PFSK-1 (cell line): ENCODE results near the gene CA9. TPM values are rescaled to one million over a fixed set of nuclear protein-coding genes. Genes with fewer than 3 reads are reported as not detected.

Experiments
- FOXP2 ChIP-seq: optimal IDR thresholded peaks from 2 replicates; pipeline ENCODE3; 2011; ENCODE audit warnings: borderline replicate concordance, control low read depth, inconsistent platforms; ENCODE audit not compliant: insufficient read depth; ENCODE audit errors: extremely low read length, extremely low read depth
- POLR2AphosphoS5 ChIP-seq: IDR thresholded peaks from 2 replicates; pipeline ENCODE4 v1.6.1; 2012; ENCODE audit warnings: low read depth, mild to moderate bottlenecking, control low read depth, low read length, moderate library complexity
- SIN3A ChIP-seq: IDR thresholded peaks from 2 replicates; pipeline ENCODE4 v1.6.1; 2012; ENCODE audit warnings: mild to moderate bottlenecking, low read length, moderate library complexity, borderline replicate concordance; ENCODE audit not compliant: insufficient read depth
- TAF1 ChIP-seq: IDR thresholded peaks from 2 replicates; pipeline ENCODE4 v1.6.1; 2012; ENCODE audit warnings: low read length, control low read depth, borderline replicate concordance; ENCODE audit not compliant: insufficient read depth
- polyA plus RNA-seq: library from polyadenylated mRNA; unstranded; fragments of >200 nt; gene quantifications from one replicate; pipeline ENCODE4 v1.2.1, GENCODE V29; 2012; ENCODE audit warnings: low read depth, missing spikeins; ENCODE audit not compliant: insufficient read length
- TF ChIP-seq, protein P1 (sequence below), 2 experiments: IDR thresholded peaks; 2 replicates each; pipeline versions ENCODE4 v1.6.1 to v1.8.0; 2011 to 2012; ENCODE audit warnings: low read depth in 2 of 2, low read length in 2 of 2, control low read depth in 1 of 2, inconsistent platforms in 1 of 2, mild to moderate bottlenecking in 1 of 2, moderate library complexity in 1 of 2; ENCODE audit not compliant: insufficient read depth in 1 of 2

CA9 gene
- not detected for polyA plus RNA-seq

DNA sequence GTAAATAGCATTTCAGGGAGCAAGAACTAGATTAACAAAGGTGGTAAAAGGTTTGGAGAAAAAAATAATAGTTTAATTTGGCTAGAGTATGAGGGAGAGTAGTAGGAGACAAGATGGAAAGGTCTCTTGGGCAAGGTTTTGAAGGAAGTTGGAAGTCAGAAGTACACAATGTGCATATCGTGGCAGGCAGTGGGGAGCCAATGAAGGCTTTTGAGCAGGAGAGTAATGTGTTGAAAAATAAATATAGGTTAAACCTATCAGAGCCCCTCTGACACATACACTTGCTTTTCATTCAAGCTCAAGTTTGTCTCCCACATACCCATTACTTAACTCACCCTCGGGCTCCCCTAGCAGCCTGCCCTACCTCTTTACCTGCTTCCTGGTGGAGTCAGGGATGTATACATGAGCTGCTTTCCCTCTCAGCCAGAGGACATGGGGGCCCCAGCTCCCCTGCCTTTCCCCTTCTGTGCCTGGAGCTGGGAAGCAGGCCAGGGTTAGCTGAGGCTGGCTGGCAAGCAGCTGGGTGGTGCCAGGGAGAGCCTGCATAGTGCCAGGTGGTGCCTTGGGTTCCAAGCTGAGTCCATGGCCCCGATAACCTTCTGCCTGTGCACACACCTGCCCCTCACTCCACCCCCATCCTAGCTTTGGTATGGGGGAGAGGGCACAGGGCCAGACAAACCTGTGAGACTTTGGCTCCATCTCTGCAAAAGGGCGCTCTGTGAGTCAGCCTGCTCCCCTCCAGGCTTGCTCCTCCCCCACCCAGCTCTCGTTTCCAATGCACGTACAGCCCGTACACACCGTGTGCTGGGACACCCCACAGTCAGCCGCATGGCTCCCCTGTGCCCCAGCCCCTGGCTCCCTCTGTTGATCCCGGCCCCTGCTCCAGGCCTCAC is at the start of gene CA9:
Gene CA9, plus strand, starts transcription at position 797 of the 893 bp plus-strand sequence. Its CDS starts 32 bp downstream, at position 829.
- no peak for TF ChIP-seq TAF1
- TF ChIP-seq, protein P1, sequence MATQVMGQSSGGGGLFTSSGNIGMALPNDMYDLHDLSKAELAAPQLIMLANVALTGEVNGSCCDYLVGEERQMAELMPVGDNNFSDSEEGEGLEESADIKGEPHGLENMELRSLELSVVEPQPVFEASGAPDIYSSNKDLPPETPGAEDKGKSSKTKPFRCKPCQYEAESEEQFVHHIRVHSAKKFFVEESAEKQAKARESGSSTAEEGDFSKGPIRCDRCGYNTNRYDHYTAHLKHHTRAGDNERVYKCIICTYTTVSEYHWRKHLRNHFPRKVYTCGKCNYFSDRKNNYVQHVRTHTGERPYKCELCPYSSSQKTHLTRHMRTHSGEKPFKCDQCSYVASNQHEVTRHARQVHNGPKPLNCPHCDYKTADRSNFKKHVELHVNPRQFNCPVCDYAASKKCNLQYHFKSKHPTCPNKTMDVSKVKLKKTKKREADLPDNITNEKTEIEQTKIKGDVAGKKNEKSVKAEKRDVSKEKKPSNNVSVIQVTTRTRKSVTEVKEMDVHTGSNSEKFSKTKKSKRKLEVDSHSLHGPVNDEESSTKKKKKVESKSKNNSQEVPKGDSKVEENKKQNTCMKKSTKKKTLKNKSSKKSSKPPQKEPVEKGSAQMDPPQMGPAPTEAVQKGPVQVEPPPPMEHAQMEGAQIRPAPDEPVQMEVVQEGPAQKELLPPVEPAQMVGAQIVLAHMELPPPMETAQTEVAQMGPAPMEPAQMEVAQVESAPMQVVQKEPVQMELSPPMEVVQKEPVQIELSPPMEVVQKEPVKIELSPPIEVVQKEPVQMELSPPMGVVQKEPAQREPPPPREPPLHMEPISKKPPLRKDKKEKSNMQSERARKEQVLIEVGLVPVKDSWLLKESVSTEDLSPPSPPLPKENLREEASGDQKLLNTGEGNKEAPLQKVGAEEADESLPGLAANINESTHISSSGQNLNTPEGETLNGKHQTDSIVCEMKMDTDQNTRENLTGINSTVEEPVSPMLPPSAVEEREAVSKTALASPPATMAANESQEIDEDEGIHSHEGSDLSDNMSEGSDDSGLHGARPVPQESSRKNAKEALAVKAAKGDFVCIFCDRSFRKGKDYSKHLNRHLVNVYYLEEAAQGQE (IDR thresholded peaks at IDR 0.05; ENCODE audit: insufficient read depth in 1 of 2, low read depth in 2 of 2, low read length in 2 of 2): no peak
- TF ChIP-seq POLR2AphosphoS5: no peak
- no peak for TF ChIP-seq SIN3A
- TF ChIP-seq FOXP2: no peak

GRCh38 chr9:35627575-35627974 is 46.2 kb upstream of the CA9 start:
- no peak for TF ChIP-seq FOXP2
- TF ChIP-seq SIN3A: no peak
- TF ChIP-seq TAF1: no peak
- TF ChIP-seq, protein P1 (IDR thresholded peaks at IDR 0.05; ENCODE audit: insufficient read depth in 1 of 2, low read depth in 2 of 2, low read length in 2 of 2): no peak
- TF ChIP-seq POLR2AphosphoS5: no peak

DNA sequence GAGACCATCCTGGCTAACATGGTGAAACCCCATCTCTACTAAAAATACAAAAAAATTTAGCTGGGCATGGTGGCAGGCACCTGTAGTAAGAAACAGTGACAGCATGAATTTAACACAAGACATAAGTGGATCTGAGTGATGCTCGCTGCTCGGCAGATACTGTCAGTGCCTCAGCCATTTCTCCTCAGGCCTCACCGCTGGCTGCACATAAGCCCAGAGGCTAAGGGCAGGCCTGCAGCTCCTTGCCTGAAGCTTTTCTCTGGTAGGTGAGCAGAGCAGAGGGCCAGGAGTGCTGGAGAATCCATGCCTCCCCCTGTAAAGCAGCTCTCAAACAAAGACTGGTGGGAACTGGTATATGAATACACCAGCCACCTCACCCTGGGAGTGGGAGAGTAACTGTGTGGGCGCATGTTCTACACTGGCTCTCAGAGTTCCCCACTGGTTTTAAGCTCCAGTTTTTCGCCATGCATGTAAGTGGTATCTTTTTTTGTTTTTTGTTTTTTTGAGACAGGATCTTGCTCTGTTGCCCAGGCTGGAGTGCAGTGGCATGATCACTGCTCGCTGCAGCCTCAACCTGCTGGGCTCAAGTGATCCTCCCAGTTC is 45.2 kb upstream of the CA9 start:
- TF ChIP-seq FOXP2 (no peak), SIN3A (no peak), TAF1 (no peak), POLR2AphosphoS5 (no peak)
- TF ChIP-seq, protein P1 (IDR thresholded peaks at IDR 0.05; ENCODE audit: insufficient read depth in 1 of 2, low read depth in 2 of 2, low read length in 2 of 2): no peak

DNA sequence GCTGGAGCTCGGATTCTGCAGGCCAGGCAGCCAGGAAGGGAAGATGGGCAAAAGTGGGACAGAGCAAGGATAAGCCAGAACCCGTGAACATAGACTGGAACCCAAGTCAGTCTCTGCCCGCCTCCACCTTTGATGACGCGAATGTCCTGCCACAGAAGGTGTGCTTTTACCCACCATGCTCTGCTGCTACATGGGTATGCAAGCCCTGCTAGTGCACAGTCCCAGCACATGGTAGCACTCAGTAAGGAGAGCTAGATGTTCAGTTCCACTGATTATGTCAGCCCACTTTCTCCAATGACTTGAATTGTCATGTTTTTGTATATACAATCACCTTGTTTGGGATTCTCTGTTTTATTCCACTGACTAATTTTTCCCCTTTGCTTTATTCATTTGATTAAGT is 44.1 kb upstream of the CA9 start:
- TF ChIP-seq POLR2AphosphoS5 (no peak), FOXP2 (no peak), TAF1 (no peak), SIN3A (no peak)
- TF ChIP-seq, protein P1 (IDR thresholded peaks at IDR 0.05; ENCODE audit: insufficient read depth in 1 of 2, low read depth in 2 of 2, low read length in 2 of 2): no peak
